DND-41 (cell line): Measurements from ENCODE around the gene ANKRD18A.
"Not testable (repeated sequence)": the region's sequence is repeated elsewhere in the genome, so short reads cannot be mapped to it uniquely, and the experiment has no call there.

Source experiments
- ATAC-seq: fragments of 200-7000 bp; cut with Tn5 transposase; 3 replicates; pipeline ENCODE4 v1.9.1; 2021; ENCODE audit warnings: low read depth; ENCODE audit not compliant: insufficient read depth
- DNase-seq: peaks from one replicate; pipeline ENCODE4 v3.0.0-alpha.2; 2020
- H2AFZ ChIP-seq: 2 replicates; pipeline ENCODE4 v1.6.0; 2012; ENCODE audit warnings: low read depth, low read length
- H3K27ac ChIP-seq: 2 replicates; pipeline ENCODE4 v1.5.1; 2012; ENCODE audit warnings: low read length, inconsistent platforms
- H3K27me3 ChIP-seq: fragments of 200-600 bp; sonication (generic); 2 replicates; pipeline ENCODE4 v1.6.0; 2012; ENCODE audit warnings: low read length, mild to moderate bottlenecking, inconsistent platforms; ENCODE audit not compliant: insufficient read depth, poor library complexity
- H3K36me3 ChIP-seq: 2 replicates; pipeline ENCODE4 v1.5.1; 2012; ENCODE audit warnings: low read length, inconsistent platforms; ENCODE audit not compliant: insufficient read depth
- H3K4me1 ChIP-seq: 2 replicates; pipeline ENCODE4 v1.5.1; 2012; ENCODE audit warnings: mild to moderate bottlenecking, low read length; ENCODE audit not compliant: insufficient read depth
- H3K4me2 ChIP-seq: 2 replicates; pipeline ENCODE4 v1.6.0; 2012; ENCODE audit warnings: mild to moderate bottlenecking, moderate library complexity, low read length, inconsistent platforms; ENCODE audit not compliant: insufficient read depth
- H3K4me3 ChIP-seq, 2 experiments: fragments of 200-600 bp in 1 of 2; shearing (Covaris generic) in 1 of 2; 2 replicates each; pipeline ENCODE4 v1.5.1; 2012 to 2016; ENCODE audit warnings: inconsistent platforms in 2 of 2, low read length in 2 of 2, mild to moderate bottlenecking in 2 of 2, low read depth in 1 of 2, moderate library complexity in 1 of 2
- H3K79me2 ChIP-seq: 2 replicates; pipeline ENCODE4 v1.6.0; 2012; ENCODE audit warnings: low read length, inconsistent platforms; ENCODE audit not compliant: insufficient read depth
- H3K9ac ChIP-seq: 2 replicates; pipeline ENCODE4 v1.6.0; 2012; ENCODE audit warnings: low read depth, mild to moderate bottlenecking, inconsistent platforms, low read length, moderate library complexity
- H3K9me3 ChIP-seq: 2 replicates; pipeline ENCODE4 v1.5.1; 2012; ENCODE audit warnings: low read length, moderate library complexity, mild to moderate bottlenecking, inconsistent platforms; ENCODE audit not compliant: insufficient read depth, severe bottlenecking
- H4K20me1 ChIP-seq: 2 replicates; pipeline ENCODE4 v1.6.0; 2012; ENCODE audit warnings: low read length; ENCODE audit not compliant: insufficient read depth

Gene ANKRD18A

GRCh38 chr9:38580112-38580511, 40.3 kb downstream of the ANKRD18A start:
- H3K79me2 ChIP-seq, ATAC-seq, H3K9me3 ChIP-seq, H4K20me1 ChIP-seq, H3K36me3 ChIP-seq, H3K9ac ChIP-seq, DNase-seq, H2AFZ ChIP-seq, H3K27me3 ChIP-seq, H3K4me3 ChIP-seq, H3K4me2 ChIP-seq: not testable (repeated sequence)
- Histone ChIP-seq H3K4me1 (peaks cover 54% of the 10 kb centered on the region), H3K27ac (peak overlapping the region; percentile 52; the same call in 1 of the 2 replicates)

DNA sequence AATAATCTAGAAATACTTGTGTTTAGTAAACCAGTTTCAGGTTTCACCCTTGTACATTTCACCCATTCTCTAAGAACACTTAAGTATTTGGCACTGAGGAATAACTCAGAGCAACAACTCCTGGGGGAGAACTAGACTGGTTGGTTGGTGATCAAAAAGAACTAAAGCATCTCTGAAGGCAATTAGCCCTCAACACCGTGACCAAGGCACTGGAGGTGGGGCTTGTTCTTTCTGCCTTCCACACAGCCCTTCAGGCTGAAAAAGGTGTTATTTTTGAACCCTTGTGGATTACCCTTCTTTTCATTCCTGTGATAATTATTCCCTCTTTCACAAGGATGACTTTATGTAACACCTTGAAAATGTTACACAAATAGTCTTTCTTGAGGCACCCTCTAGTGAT, 44.2 kb downstream of the ANKRD18A start:
- not testable (repeated sequence) for H3K27me3 ChIP-seq, H3K36me3 ChIP-seq, H4K20me1 ChIP-seq, H3K79me2 ChIP-seq, DNase-seq, H3K27ac ChIP-seq, H3K4me3 ChIP-seq, H3K4me2 ChIP-seq, H3K9ac ChIP-seq, H2AFZ ChIP-seq, H3K9me3 ChIP-seq, ATAC-seq
- H3K4me1 ChIP-seq = peaks cover 21% of the 10 kb centered on the region

DNA sequence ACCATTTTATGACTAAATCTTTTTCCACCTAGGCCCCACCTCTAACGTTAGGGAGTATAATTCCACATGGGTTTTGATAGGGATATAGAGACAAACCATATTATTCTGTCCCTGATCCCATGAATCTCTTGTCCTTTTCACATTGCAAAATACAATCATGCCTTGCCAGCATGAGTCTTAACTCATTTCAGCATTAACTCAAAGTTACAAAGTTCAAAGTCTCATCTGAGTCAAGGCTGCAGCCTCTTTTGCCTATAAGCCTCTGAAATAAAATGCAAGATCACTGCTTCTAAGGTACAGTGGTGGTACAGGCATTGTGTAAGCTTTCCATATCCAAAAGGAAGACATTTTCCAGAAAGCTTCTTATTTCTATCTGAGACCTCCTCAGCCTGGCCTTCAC, 54.3 kb downstream of the ANKRD18A start:
- ATAC-seq, DNase-seq: not testable (repeated sequence)

GRCh38 chr9:38565178-38565577, 55.2 kb downstream of the ANKRD18A start:
- H3K36me3 ChIP-seq, ATAC-seq, DNase-seq, H3K4me2 ChIP-seq, H3K4me1 ChIP-seq, H3K4me3 ChIP-seq, H3K27me3 ChIP-seq, H4K20me1 ChIP-seq, H3K9me3 ChIP-seq, H3K27ac ChIP-seq, H2AFZ ChIP-seq, H3K9ac ChIP-seq, H3K79me2 ChIP-seq: not testable (repeated sequence)

More for the DNA sequence above, 54.3 kb downstream of the ANKRD18A start:
- not testable (repeated sequence) for H3K4me1 ChIP-seq, H3K4me2 ChIP-seq, H3K36me3 ChIP-seq, H3K27me3 ChIP-seq, H3K27ac ChIP-seq, H3K9ac ChIP-seq, H3K79me2 ChIP-seq, H3K9me3 ChIP-seq, H4K20me1 ChIP-seq, H2AFZ ChIP-seq, H3K4me3 ChIP-seq

- not testable (repeated sequence) for H3K4me3 ChIP-seq, H3K4me1 ChIP-seq, H3K27me3 ChIP-seq, ATAC-seq, H4K20me1 ChIP-seq, H2AFZ ChIP-seq, H3K36me3 ChIP-seq, H3K27ac ChIP-seq, H3K9me3 ChIP-seq, H3K79me2 ChIP-seq, DNase-seq, H3K4me2 ChIP-seq, H3K9ac ChIP-seq
Measured at GRCh38 chr9:38563911-38564310, 56.5 kb downstream of the ANKRD18A start.

DNA sequence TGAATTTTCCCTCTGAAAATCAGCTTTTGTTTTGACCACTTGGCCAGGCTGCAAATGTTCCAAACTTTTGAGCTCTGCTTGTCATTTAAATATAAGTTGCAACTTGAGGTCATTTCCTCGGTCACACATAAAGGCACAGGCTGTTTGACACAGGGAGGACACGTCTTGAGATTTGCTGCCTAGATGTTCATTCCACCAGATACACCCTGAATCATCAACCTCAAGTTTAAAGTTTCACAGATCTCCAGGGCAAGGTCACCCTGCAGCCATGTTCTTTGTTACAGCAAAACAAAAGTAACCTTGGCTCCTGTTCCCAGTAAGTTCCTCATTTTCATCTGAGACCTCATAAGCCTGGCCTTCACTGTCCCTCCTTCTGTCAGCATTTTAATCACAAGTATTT, 59.3 kb downstream of the ANKRD18A start:
- not testable (repeated sequence) for DNase-seq, H3K4me3 ChIP-seq, H3K4me1 ChIP-seq, H4K20me1 ChIP-seq, H3K27me3 ChIP-seq, H2AFZ ChIP-seq, H3K27ac ChIP-seq, H3K36me3 ChIP-seq, H3K79me2 ChIP-seq, ATAC-seq, H3K9me3 ChIP-seq, H3K9ac ChIP-seq, H3K4me2 ChIP-seq

GRCh38 chr9:38559172-38559571, 61.2 kb downstream of the ANKRD18A start:
- not testable (repeated sequence) for H4K20me1 ChIP-seq, H3K4me3 ChIP-seq, DNase-seq, H3K79me2 ChIP-seq, H3K9me3 ChIP-seq, H3K27me3 ChIP-seq, H3K9ac ChIP-seq, H3K4me2 ChIP-seq, H2AFZ ChIP-seq, H3K27ac ChIP-seq, H3K4me1 ChIP-seq, H3K36me3 ChIP-seq, ATAC-seq

GRCh38 chr9:38557746-38558145, 62.6 kb downstream of the ANKRD18A start:
- not testable (repeated sequence) for H3K27me3 ChIP-seq, H3K36me3 ChIP-seq, ATAC-seq, H3K4me3 ChIP-seq, H3K27ac ChIP-seq, H2AFZ ChIP-seq, H4K20me1 ChIP-seq, H3K9ac ChIP-seq, H3K4me1 ChIP-seq, H3K4me2 ChIP-seq, H3K9me3 ChIP-seq, H3K79me2 ChIP-seq, DNase-seq
